ENCODE results near the gene AGBL5.
A peak's percentile ranks its signal among the peaks of the same experiment; 100 is the strongest.

The AGBL5 gene

GRCh38 chr2:27050996-27051901 lies at the start of gene AGBL5:
Gene AGBL5, plus strand, starts transcription at chr2:27051668. Its CDS starts 1,291 bp downstream, at chr2:27052959.
- DNase-seq: peak; percentile 66 to 96 (median 89)

- peak in 3 of 51 donors; percentile 10 to 16 (median 13) for DNase-seq
Measured at GRCh38 chr2:27001950-27002349, 49.5 kb upstream of the AGBL5 start.

GRCh38 chr2:27003007-27003406 lies 48.5 kb upstream of the AGBL5 start:
- DNase-seq: no peak

- DNase-seq: no peak
Measured at GRCh38 chr2:27003857-27004256, 47.6 kb upstream of the AGBL5 start.

- DNase-seq: no peak
Measured at GRCh38 chr2:27006602-27007415, 44.7 kb upstream of the AGBL5 start.

GRCh38 chr2:27007416-27008374 lies 43.8 kb upstream of the AGBL5 start:
- DNase-seq: no peak

- DNase-seq: no peak
Measured at GRCh38 chr2:27008678-27009077, 42.8 kb upstream of the AGBL5 start.

- no peak for DNase-seq
Measured at GRCh38 chr2:27009083-27009482, 42.4 kb upstream of the AGBL5 start.

- no peak for DNase-seq
Measured at GRCh38 chr2:27009716-27010115, 41.8 kb upstream of the AGBL5 start.

- no peak for DNase-seq
Measured at GRCh38 chr2:27010139-27010538, 41.3 kb upstream of the AGBL5 start.

GRCh38 chr2:27013738-27014137 lies 37.7 kb upstream of the AGBL5 start:
- DNase-seq: no peak

GRCh38 chr2:27014771-27015433 lies 36.6 kb upstream of the AGBL5 start:
- DNase-seq: peak in 8 of 51 donors; percentile 5 to 20 (median 15)

- peak in 29 of 51 donors; percentile 5 to 69 (median 27) for DNase-seq
Measured at GRCh38 chr2:27016801-27017325, 34.6 kb upstream of the AGBL5 start.

- DNase-seq: no peak
Measured at GRCh38 chr2:27018142-27018541, 33.3 kb upstream of the AGBL5 start.

- DNase-seq: no peak
Measured at GRCh38 chr2:27019459-27019858, 32.0 kb upstream of the AGBL5 start.

- no peak for DNase-seq
Measured at GRCh38 chr2:27019931-27020855, 31.3 kb upstream of the AGBL5 start.

GRCh38 chr2:27021253-27022049 lies 30.0 kb upstream of the AGBL5 start:
- no peak for DNase-seq

- DNase-seq: no peak
Measured at GRCh38 chr2:27023740-27024139, 27.7 kb upstream of the AGBL5 start.

Measured in hypothalamus (tissue), 51 donors.